Adipose tissue (tissue), 3 donors: Measurements from ENCODE around the gene TSC22D4. TPM values are rescaled to one million over a fixed set of nuclear protein-coding genes. Genes with fewer than 3 reads are reported as not detected.

ENCODE experiments used
- H3K27ac ChIP-seq: one replicate; pipeline ENCODE4 v1.5.1; 2013; ENCODE audit warnings: low read depth, low read length
- WGBS, 3 donors: extraction: QIAGEN DNeasy Blood & Tissue Kit; methylation state at CpG; one replicate each; pipeline ENCODE4 v1.1.7; 2013; 5-methylcytosine and 5-hydroxymethylcytosine counted together
- polyA plus RNA-seq, 3 donors: library from polyadenylated mRNA; stranded (reverse); fragments of 200-250 nt; gene quantifications; one replicate each; pipeline ENCODE4 v1.2.3, GENCODE V29; 2013
- donor health status: healthy with polysubstance abuse.
- donor health status: Bipolar disorder and iron deficiency.
- donor health status: healthy.

TSC22D4 gene
- polyA plus RNA-seq, 3 donors = 20.6 to 49.0 (median 27.0) TPM

- WGBS, 3 donors = 85 to 100% (median 90%) methylated on average over 1 of the region's 1 CpG
- no peak overlapping the region for H3K27ac ChIP-seq
Measured at GRCh38 chr7:100481466-100481865, 2.5 kb upstream of the TSC22D4 start.

- no peak overlapping the region for H3K27ac ChIP-seq
- 1 to 4% (median 2%) methylated on average over 15 to 16 of the region's 16 CpGs for WGBS, 3 donors
Measured at GRCh38 chr7:100477871-100478267, 1.1 kb downstream of the TSC22D4 start.

- 6 to 9% (median 6%) methylated on average over 22 to 30 of the region's 30 CpGs for WGBS, 3 donors
- no peak overlapping the region for H3K27ac ChIP-seq
Measured at GRCh38 chr7:100476903-100477870, 1.8 kb downstream of the TSC22D4 start.

- H3K27ac ChIP-seq = peak overlapping the region; percentile 6
- WGBS, 3 donors = 13 to 37% (median 18%) methylated on average over 6 of the region's 6 CpGs
Measured at GRCh38 chr7:100476101-100476780, 2.8 kb downstream of the TSC22D4 start.

GRCh38 chr7:100475549-100475948, 3.5 kb downstream of the TSC22D4 start:
- 31 to 62% (median 34%) methylated on average over 9 of the region's 9 CpGs for WGBS, 3 donors
- H3K27ac ChIP-seq = no peak overlapping the region

DNA sequence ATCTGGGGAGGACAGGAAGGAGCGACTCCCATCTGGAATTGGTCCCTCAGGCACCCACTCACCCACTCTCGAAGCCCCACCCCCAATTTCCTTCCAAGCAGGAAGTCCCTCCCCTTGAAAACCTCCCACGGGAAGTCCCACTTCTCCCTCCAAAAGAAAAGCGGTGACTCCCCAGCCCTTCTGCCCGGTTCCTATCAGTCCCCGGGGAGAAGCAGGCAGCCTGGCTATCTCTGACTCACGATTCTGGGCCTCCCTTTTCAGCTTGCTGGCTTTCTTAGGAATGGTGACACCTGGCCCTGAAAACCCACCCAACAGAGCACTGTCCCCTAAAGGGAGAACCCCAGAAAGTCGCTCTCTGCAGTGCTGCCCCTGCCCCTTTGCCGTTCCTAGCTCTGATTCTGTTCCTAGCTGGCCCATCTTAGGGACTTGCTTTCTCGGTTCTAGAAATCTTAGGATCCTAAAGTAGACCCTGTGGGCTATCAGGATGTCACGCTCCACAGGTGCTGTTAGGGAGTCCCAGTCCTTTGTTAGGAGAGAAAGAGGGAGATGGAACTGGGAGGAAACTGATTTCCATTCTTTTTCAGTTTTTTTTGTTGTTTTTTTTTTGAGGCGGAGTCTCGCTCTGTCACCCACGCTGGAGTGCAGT, 6.0 kb downstream of the TSC22D4 start:
- no peak overlapping the region for H3K27ac ChIP-seq
- WGBS, 3 donors = 40 to 68% (median 41%) methylated on average over 14 of the region's 14 CpGs

DNA sequence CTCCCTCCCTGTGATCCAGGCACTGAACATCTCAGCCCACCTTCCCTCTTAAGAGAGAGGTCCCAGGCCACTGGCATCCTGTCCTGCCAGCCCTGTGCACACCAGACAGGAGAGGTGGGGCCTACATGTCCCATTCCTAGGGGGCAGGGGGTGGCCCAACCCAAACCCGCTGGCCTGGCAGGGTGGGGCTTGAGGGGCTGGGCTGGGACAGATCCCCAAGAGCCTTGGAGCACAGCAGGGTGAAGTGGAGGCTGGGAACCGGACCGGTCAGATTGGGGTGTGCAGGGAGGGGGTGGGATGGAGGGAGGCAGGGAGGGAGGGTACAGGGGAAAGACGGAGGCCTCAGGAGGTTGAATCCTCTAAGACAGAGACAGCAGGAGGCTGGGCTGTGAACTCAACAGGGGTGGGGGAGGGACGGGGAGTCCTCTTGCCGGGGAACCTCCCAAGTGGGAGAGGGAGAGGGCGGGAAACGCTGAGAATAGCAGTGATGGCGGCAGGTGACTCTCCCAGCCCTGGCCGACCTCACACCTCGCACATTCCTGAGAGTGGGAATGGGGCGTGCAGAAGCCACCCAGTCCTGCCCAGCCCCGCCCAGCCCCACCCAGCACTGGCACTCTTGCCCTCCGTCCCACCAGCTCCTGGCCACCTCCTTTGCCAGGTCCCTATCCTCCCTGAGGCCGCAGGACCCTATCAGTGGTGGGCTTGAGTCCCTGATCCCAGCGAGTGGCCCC, 6.7 kb downstream of the TSC22D4 start:
- WGBS, 3 donors = 50 to 68% (median 59%) methylated on average over 11 to 16 of the region's 16 CpGs
- no peak overlapping the region for H3K27ac ChIP-seq

DNA sequence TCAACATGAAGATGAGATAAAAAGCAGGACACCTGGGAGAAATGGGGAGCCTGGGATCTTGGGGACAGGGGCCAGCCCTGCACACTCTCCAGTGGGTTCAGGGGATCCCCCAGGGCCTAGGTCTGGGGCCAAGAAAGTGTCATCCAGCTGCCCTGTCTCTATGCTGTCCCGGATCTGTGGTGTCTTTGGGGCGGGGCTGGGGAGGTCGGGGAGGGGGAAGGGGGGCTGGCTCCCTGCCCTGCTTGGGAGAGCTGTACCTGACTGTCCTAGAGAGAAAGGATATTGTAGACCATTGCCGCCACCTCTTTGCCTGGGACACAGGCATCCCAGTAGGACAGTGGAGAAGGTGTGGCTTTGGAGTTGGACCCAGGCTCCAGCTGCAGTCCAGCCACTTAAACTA, 8.0 kb downstream of the TSC22D4 start:
- WGBS, 3 donors = 41 to 60% (median 52%) methylated on average over 3 to 4 of the region's 4 CpGs
- no peak overlapping the region for H3K27ac ChIP-seq

DNA sequence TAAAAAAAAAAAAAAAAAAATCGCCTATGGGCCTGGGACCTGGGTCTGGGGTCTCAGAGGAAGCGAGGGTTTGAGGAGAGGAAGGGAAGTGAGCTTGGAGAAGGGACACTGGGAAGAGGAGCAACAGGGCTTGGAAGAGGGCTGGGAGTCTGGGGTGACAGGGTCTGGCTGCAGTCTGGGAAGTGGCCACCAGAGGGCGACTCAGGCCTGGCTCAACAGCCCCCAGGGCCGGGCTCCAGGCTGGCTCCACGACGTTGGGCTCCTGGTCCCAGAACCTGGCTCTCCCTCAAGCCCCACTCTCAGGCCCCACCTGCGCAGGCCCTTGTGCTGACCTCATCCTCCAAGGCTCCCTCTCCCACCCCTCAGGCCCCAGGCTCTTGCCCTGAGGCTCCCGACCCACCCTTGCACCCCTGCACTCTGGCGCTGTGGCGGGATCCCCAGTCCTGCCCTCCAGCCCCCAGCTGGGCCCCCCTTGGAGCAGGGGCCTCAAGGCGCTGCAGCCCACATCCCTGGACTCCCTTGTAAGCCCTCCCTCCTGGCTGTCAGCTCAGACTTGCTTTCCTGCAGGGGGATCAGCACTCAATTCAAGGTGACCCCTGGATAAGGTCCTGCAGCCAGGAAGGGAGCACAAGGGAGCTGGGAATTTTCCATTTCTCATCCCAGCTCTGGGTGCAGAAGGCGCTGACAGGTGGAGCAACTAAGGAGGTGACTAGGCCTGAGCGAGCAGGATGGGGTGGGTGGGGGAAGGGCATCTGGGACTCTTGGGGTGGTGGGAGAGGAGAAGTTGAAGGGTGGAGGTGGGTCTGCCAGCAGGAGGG, 9.6 kb downstream of the TSC22D4 start:
- no peak overlapping the region for H3K27ac ChIP-seq
- 31 to 33% (median 32%) methylated on average over 11 to 13 of the region's 13 CpGs for WGBS, 3 donors

GRCh38 chr7:100467638-100468373, 11.2 kb downstream of the TSC22D4 start:
- 50 to 72% (median 66%) methylated on average over 15 to 22 of the region's 22 CpGs for WGBS, 3 donors
- no peak overlapping the region for H3K27ac ChIP-seq

DNA sequence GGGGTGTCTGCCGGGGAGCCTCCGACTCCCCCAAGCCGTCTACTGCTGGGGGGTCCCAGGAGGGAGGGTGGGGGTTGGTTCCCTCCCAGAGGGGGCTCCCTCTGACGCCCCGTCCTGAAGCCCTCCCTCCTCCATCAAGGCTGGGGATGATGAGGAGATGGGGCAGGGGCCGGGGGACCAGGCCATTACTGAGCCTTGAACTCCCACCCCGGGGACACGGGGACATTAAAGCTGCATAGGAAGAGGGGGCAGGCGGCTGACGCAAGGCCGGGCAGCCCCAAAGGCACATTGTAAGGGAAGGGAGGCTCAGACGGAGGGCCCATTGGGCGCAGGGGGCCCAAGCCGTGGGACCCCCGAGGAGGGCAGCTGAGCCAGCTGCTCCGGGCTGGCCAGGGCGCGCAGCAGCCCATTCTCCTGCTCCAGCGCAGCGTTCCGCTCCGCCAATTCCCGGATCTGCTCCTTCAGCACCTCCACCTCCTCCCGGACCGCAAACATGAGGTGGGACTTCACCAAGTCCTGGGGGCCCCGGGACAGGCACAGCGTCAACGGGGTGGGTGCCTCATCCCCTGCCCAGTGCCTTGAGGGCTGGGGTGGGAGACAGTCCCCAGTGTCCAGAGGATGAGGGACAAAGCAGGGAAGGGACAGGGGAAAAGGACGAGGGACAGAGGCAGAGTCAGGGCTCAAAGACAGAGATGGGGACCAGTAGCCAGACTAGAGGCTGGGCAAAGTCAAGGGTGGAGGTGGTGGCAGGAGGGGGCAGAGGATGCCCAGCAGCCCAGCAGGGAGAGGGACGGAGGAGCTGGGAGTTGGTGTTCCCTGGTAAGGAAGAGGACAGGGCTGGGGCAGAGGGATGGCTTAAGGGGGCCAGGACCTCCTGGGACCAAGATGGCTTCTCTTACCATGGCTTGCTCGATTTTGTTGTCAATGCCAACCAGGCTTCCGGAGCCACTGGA, 12.1 kb downstream of the TSC22D4 start:
- WGBS, 3 donors = 76 to 79% (median 78%) methylated on average over 27 to 32 of the region's 32 CpGs
- H3K27ac ChIP-seq = no peak overlapping the region

GRCh38 chr7:100465702-100466311, 13.2 kb downstream of the TSC22D4 start:
- WGBS, 3 donors = 8 to 15% (median 11%) methylated on average over 15 to 17 of the region's 17 CpGs
- H3K27ac ChIP-seq = no peak overlapping the region

DNA sequence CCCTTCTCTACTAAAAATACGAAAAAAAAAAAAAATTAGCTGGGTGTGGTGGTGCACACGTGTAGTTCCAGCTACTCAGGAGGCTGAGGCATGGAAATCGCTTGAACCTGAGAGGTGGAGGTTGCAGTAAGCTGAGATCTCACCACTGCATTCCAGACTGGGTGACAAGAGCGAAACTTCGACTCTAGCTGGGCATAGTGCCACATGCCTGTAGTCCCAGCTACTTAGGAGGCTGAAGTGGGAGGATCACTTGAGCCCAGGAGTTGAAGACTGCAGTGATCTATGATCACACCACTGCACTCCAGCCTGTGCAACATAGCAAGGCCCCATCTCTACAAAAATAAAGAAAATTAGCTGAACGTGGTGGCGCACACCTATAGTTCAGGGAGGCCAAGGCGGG, 13.7 kb downstream of the TSC22D4 start:
- WGBS, 3 donors = 75 to 82% (median 80%) methylated on average over 8 of the region's 8 CpGs
- H3K27ac ChIP-seq = no peak overlapping the region

DNA sequence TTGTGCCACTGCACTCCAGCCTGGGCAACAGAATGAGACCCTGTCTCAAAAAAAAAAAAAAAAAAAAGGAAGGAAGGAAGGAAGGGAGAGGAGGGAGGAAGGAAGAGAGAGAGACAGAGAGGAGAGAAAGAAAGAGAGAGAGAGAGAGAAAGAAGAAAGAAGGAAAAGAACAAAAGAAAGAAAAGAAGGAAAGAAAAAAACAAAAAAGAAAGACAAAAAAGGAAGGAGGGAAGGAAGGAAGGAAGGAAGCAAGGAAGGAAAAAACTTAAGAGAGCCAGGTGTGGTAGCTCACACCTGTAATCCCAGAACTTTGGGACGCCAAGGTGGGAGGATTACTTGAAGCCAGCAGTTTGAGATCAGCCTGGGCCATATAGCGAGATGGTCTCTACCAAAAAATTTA, 14.2 kb downstream of the TSC22D4 start:
- WGBS, 3 donors = 97 to 98% (median 97%) methylated on average over 2 of the region's 2 CpGs
- no peak overlapping the region for H3K27ac ChIP-seq

GRCh38 chr7:100464210-100464660, 14.8 kb downstream of the TSC22D4 start, which contains the start of gene SPACDR:
Gene SPACDR (minus strand): TSS chr7:100464260. CDS start chr7:100464025, 235 bp downstream.
- WGBS, 3 donors = 74 to 89% (median 87%) methylated on average over 7 of the region's 7 CpGs
- no peak within 1 kb of the TSS for H3K27ac ChIP-seq
